Endodermal cell (in vitro differentiated cells): ENCODE measurements around the gene MERTK. TPM values are rescaled to one million over a fixed set of nuclear protein-coding genes. Genes with fewer than 3 reads are reported as not detected.
A peak's percentile ranks its signal among the peaks of the same experiment; 100 is the strongest.

Source experiments
- DNase-seq: peaks from one replicate; pipeline ENCODE4 v3.0.0-alpha.2; 2017
- H3K27ac ChIP-seq: 2 replicates; pipeline ENCODE4 v1.5.1; 2013; ENCODE audit warnings: mild to moderate bottlenecking, low read depth, low read length, moderate library complexity
- H3K27me3 ChIP-seq: 2 replicates; pipeline ENCODE4 v1.6.1; 2013; ENCODE audit warnings: mild to moderate bottlenecking, low read length, moderate library complexity; ENCODE audit not compliant: insufficient read depth, control insufficient read depth, poor library complexity, severe bottlenecking
- H3K36me3 ChIP-seq: 2 replicates; pipeline ENCODE4 v1.7.0; 2013; ENCODE audit warnings: mild to moderate bottlenecking, low read length, moderate library complexity; ENCODE audit not compliant: control insufficient read depth, insufficient read depth
- H3K4me1 ChIP-seq: one replicate; pipeline ENCODE4 v1.7.0; 2013; ENCODE audit warnings: low read length; ENCODE audit not compliant: control insufficient read depth, insufficient read depth
- H3K4me3 ChIP-seq: 2 replicates; pipeline ENCODE4 v1.5.1; 2013; ENCODE audit warnings: mild to moderate bottlenecking, low read length, moderate library complexity
- H3K9ac ChIP-seq: 2 replicates; pipeline ENCODE4 v1.6.1; 2013; ENCODE audit warnings: mild to moderate bottlenecking, low read length, moderate library complexity; ENCODE audit not compliant: poor library complexity, severe bottlenecking; ENCODE audit errors: extremely low read depth
- H3K9me3 ChIP-seq: 2 replicates; pipeline ENCODE4 v1.6.1; 2013; ENCODE audit warnings: mild to moderate bottlenecking, low read length, moderate library complexity; ENCODE audit not compliant: control insufficient read depth
- H3K27ac Mint-ChIP-seq: 2 replicates; pipeline ENCODE4 v1.8.0; 2020; ENCODE audit warnings: mixed read lengths
- H3K27me3 Mint-ChIP-seq: 2 replicates; pipeline ENCODE4 v1.8.0; 2021; ENCODE audit warnings: mild to moderate bottlenecking, mixed read lengths; ENCODE audit not compliant: insufficient read depth
- H3K36me3 Mint-ChIP-seq: 2 replicates; pipeline ENCODE4 v1.8.0; 2020; ENCODE audit warnings: low read depth, mixed read lengths
- H3K4me1 Mint-ChIP-seq: 2 replicates; pipeline ENCODE4 v1.8.0; 2020; ENCODE audit warnings: mixed read lengths
- H3K4me3 Mint-ChIP-seq: 2 replicates; pipeline ENCODE4 v1.8.0; 2020; ENCODE audit warnings: mild to moderate bottlenecking, moderate library complexity, mixed read lengths
- H3K9me3 Mint-ChIP-seq: 2 replicates; pipeline ENCODE4 v1.8.0; 2020; ENCODE audit warnings: mild to moderate bottlenecking, mixed read lengths
- CTCF ChIP-seq: fragments of 200-600 bp; sonication (generic); conservative IDR thresholded peaks from 2 replicates; pipeline ENCODE4 v1.5.0; 2021; ENCODE audit warnings: antibody characterized with exemption, mild to moderate bottlenecking
- WGBS, 2 experiments: methylation state at CpG; one replicate each; pipeline versions ENCODE4 v1.1.5 to v1.1.7; 2013; ENCODE audit warnings: missing lambda C conversion rate in 2 of 2, mixed read lengths in 1 of 2; ENCODE audit not compliant: insufficient coverage in 1 of 2, insufficient read length in 1 of 2; 5-methylcytosine and 5-hydroxymethylcytosine counted together
- total RNA-seq, 2 donors: library from RNA; stranded (reverse); fragmentation: NEBNext Ultra II Directional in 1 of 2; extraction: Animal tissue kit (Norgen Biotek cat#: 25700) in 1 of 2; gene quantifications; 2 replicates in 1 of 2; 3 replicates in 1 of 2; pipeline ENCODE4 v1.2.1, GENCODE V29; 2021

The MERTK gene
- total RNA-seq, 2 donors from 2014 or later = 22.3 to 36.6 TPM

DNA sequence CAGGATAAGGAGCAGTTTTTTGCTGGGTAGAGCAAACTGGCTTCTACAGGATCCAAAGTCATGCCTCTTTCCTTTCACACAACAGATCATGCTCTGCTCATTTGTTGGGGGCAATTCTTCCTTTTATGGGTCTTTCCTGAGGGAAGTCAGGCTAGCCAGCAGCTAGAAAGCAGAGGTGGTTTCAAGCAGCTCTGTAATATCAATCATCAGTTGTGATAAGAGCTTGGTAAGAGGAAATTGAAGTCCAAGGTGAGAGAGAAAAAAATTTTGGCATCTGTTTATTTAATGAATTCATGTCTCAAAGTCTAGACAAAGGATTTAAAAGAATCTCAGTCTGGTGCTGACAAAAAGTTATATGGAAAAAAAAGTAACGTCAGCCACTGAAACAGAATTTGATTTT is 162.9 kb downstream of the MERTK start:
- no peak overlapping the region for H3K4me3 ChIP-seq
- H3K27me3 Mint-ChIP-seq = no peaks in the 10 kb centered on the region
- H3K27ac ChIP-seq = no peak overlapping the region
- peaks cover 5% of the 10 kb centered on the region for H3K4me1 ChIP-seq
- H3K4me1 Mint-ChIP-seq = peaks cover 20% of the 10 kb centered on the region
- no peak overlapping the region for H3K4me3 Mint-ChIP-seq
- DNase-seq = no peak
- peaks cover 54% of the 10 kb centered on the region for H3K36me3 ChIP-seq
- no peak for TF ChIP-seq CTCF
- H3K27me3 ChIP-seq = no peaks in the 10 kb centered on the region
- H3K27ac Mint-ChIP-seq = no peak overlapping the region
- H3K36me3 Mint-ChIP-seq = peaks cover 58% of the 10 kb centered on the region
- H3K9ac ChIP-seq = no peak overlapping the region
- H3K9me3 Mint-ChIP-seq = peaks cover 3% of the 10 kb centered on the region
- H3K9me3 ChIP-seq = peaks cover 14% of the 10 kb centered on the region
- 75 to 93% methylated on average over 1 of the region's 1 CpG for WGBS, 2 experiments

DNA sequence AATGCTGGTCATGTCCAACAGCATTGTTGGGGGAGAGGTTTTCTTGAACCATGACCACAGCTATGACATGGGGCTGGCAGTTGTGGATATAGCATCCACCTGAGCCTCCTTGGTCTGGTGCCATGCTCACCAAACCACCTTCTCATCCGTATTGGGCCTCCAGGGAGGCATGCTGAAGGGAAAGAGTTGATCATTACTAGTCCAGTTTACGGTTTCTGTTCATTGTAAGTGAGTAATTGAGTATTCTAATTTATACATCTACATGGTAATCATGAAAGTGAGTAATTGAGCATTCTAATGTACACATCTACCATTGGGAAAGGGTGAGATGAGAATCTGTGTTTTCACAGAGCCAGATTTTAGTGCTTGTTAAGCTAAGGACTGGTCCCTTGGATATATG is 163.4 kb downstream of the MERTK start:
- Mint-ChIP-seq H3K36me3 (peaks cover 60% of the 10 kb centered on the region), H3K4me1 (peaks cover 18% of the 10 kb centered on the region), H3K4me3 (no peak overlapping the region), H3K27ac (no peak overlapping the region), H3K9me3 (peaks cover 3% of the 10 kb centered on the region), H3K27me3 (no peaks in the 10 kb centered on the region)
- H3K4me3 ChIP-seq = no peak overlapping the region
- peaks cover 60% of the 10 kb centered on the region for H3K36me3 ChIP-seq
- H3K9ac ChIP-seq = no peak overlapping the region
- no peak overlapping the region for H3K27ac ChIP-seq
- H3K9me3 ChIP-seq = peaks cover 14% of the 10 kb centered on the region
- no peaks in the 10 kb centered on the region for H3K27me3 ChIP-seq
- peaks cover 5% of the 10 kb centered on the region for H3K4me1 ChIP-seq
- no peak for TF ChIP-seq CTCF
- no peak for DNase-seq
- 85% methylated on average over 1 of the region's 2 CpGs; no CpG with 5 or more reads in 1 of the 2 experiments for whole genome bisulfite sequencing, 2 experiments

- Mint-ChIP-seq H3K36me3 (peaks cover 70% of the 10 kb centered on the region), H3K4me1 (peaks cover 18% of the 10 kb centered on the region), H3K9me3 (peaks cover 3% of the 10 kb centered on the region), H3K27me3 (no peaks in the 10 kb centered on the region), H3K4me3 (no peak overlapping the region), H3K27ac (no peak overlapping the region)
- Histone ChIP-seq H3K9ac (no peak overlapping the region), H3K36me3 (peaks cover 70% of the 10 kb centered on the region), H3K4me3 (peak overlapping the region; percentile 0), H3K4me1 (peaks cover 5% of the 10 kb centered on the region), H3K27ac (no peak overlapping the region), H3K9me3 (peaks cover 14% of the 10 kb centered on the region), H3K27me3 (no peaks in the 10 kb centered on the region)
- no peak for DNase-seq
- 89 to 100% methylated on average over 1 of the region's 1 CpG for WGBS, 2 experiments
- no peak for TF ChIP-seq CTCF
Observed at GRCh38 chr2:112062894-112063293, 164.5 kb downstream of the MERTK start.
